Lower leg skin (tissue), 3 donors: ENCODE data around the gene EYA2.

Experiments
- POLR2A ChIP-seq, 2 donors: fragments of 450-650 bp; IDR thresholded peaks; one replicate each; pipeline ENCODE4 v1.6.1; 2016 to 2017; ENCODE audit warnings: antibody characterized with exemption in 2 of 2, mild to moderate bottlenecking in 1 of 2, moderate library complexity in 1 of 2
- TF ChIP-seq, protein P1 (sequence below), 3 donors: fragments of 450-650 bp; IDR thresholded peaks; one replicate each; pipeline ENCODE4 v1.5.1; 2016; ENCODE audit warnings: antibody characterized with exemption in 3 of 3, mild to moderate bottlenecking in 3 of 3, moderate library complexity in 2 of 3

DNA sequence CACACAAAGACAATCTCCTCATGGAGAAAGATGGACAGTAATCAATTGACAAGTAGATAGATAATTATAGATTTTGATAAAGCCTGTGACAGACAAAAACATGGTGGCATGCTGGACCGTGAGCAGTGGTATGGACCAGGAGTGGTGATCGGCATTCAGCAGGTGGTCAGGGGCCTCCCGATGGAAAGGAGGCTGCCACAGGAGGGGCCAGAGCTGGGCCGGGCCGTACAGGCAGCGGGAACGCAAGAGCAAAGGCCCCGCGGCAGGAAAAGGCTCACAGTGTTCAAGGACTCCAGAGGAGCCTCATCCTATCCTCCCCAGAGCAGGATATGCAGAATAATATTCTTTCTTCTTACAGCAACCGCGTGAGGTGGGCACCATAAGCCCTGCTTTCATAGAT lies 123.7 kb downstream of the EYA2 start:
- no peak for TF ChIP-seq POLR2A (IDR thresholded peaks at IDR 0.05)
- TF ChIP-seq, protein P1, sequence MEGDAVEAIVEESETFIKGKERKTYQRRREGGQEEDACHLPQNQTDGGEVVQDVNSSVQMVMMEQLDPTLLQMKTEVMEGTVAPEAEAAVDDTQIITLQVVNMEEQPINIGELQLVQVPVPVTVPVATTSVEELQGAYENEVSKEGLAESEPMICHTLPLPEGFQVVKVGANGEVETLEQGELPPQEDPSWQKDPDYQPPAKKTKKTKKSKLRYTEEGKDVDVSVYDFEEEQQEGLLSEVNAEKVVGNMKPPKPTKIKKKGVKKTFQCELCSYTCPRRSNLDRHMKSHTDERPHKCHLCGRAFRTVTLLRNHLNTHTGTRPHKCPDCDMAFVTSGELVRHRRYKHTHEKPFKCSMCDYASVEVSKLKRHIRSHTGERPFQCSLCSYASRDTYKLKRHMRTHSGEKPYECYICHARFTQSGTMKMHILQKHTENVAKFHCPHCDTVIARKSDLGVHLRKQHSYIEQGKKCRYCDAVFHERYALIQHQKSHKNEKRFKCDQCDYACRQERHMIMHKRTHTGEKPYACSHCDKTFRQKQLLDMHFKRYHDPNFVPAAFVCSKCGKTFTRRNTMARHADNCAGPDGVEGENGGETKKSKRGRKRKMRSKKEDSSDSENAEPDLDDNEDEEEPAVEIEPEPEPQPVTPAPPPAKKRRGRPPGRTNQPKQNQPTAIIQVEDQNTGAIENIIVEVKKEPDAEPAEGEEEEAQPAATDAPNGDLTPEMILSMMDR (IDR thresholded peaks at IDR 0.05), result no peak
